Prostate gland (tissue), 2 donors: ENCODE data around the gene SCAMP4.

Source experiments
- POLR2A ChIP-seq: fragments of 450-650 bp; IDR thresholded peaks from one replicate; pipeline ENCODE4 v1.6.1; 2016; ENCODE audit warnings: antibody characterized with exemption, mild to moderate bottlenecking
- POLR2AphosphoS5 ChIP-seq: sonication (generic); formaldehyde crosslinking; IDR thresholded peaks from one replicate; pipeline ENCODE4 v1.6.1; 2017; ENCODE audit warnings: antibody characterized with exemption
- TF ChIP-seq, protein P1 (sequence below), 4 experiments: fragments of 200-600 bp in 2 of 4; fragments of 450-650 bp in 2 of 4; sonication (generic) in 2 of 4; IDR thresholded peaks; 1 replicate in 3 of 4; 2 replicates in 1 of 4; pipeline ENCODE4 v1.5.1; 2016 to 2019; ENCODE audit warnings: antibody characterized with exemption in 4 of 4, mild to moderate bottlenecking in 2 of 4, moderate library complexity in 2 of 4

DNA sequence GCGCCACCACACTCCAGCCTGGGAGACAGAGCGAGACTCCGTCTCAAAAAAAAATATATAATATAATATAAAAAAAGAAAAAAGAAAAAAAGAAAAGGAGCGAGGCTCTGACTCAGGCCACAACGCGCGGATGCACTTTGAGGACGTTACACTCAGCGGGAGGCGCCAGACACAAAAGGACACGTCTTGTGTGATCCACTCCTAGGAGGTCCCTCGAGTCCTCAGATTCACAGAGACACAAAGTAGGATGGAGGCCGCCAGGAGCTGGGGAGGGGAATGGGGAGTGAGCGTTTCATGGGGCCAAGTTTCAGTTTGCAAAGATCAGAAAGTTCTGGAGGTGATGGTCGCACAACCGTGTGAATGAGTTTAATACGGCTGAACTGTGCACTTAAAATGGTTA, 11.4 kb upstream of the SCAMP4 start:
- TF ChIP-seq, protein P1, sequence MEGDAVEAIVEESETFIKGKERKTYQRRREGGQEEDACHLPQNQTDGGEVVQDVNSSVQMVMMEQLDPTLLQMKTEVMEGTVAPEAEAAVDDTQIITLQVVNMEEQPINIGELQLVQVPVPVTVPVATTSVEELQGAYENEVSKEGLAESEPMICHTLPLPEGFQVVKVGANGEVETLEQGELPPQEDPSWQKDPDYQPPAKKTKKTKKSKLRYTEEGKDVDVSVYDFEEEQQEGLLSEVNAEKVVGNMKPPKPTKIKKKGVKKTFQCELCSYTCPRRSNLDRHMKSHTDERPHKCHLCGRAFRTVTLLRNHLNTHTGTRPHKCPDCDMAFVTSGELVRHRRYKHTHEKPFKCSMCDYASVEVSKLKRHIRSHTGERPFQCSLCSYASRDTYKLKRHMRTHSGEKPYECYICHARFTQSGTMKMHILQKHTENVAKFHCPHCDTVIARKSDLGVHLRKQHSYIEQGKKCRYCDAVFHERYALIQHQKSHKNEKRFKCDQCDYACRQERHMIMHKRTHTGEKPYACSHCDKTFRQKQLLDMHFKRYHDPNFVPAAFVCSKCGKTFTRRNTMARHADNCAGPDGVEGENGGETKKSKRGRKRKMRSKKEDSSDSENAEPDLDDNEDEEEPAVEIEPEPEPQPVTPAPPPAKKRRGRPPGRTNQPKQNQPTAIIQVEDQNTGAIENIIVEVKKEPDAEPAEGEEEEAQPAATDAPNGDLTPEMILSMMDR (IDR thresholded peaks at IDR 0.05) = no peak
- TF ChIP-seq POLR2A (no peak), POLR2AphosphoS5 (no peak)
